ENCODE measurements around the gene KDM4B. TPM values are rescaled to one million over a fixed set of nuclear protein-coding genes. Genes with fewer than 3 reads are reported as not detected.
A peak's percentile ranks its signal among the peaks of the same experiment; 100 is the strongest.

The KDM4B gene
- total RNA-seq, 1 experiment from 2014 or later = 3.6 TPM

DNA sequence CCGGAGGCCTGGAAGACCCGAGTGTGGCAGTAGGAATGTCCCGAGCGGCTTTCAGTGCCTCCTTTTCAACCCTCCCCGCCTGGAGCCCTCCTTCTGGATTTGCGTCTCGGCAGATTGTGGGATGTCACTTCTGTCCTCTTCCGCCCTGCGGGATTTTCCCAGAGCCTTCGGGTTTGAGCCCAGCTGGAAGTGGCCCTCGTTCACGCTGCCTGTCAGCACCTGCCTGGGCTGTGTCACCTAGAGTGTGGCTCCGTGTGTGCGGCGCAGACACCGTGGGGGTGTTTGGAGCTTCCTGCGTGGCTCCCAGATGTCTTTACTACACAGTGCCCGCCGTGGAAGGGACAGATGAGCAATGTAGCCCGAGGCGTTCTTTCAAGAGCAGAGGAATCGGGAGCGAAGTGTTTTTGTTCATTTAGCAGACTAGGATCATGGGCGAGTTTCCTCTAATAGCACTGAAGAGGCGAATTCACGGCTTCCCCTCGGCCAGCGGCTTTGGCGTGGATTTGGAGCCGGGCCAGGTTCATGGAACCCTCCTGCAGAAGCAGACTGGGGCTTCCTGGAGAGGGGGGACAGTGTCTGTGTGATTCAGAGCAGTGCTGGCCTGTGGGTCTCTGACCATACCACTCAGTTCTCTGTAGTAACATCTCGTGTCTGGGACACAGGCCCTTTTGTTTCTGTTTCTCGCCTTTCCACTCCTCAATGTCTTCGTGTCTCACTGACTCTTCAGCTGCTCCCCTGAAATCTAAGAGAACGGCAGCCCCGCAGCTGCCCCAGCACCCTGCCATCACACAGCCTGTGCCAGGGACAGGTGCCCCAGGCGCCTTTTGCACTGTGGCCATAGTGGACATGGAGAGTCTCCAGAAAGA is 68.0 kb downstream of the KDM4B start:
- DNase-seq (ENCODE audit: low read depth, low spot score) = peak; percentile 45
- in situ Hi-C loops (cut with HindIII; ENCODE audit: low pct_unique_long_range_greater_than_20kb, low sequenced_read_pairs) = no loop called here

DNA sequence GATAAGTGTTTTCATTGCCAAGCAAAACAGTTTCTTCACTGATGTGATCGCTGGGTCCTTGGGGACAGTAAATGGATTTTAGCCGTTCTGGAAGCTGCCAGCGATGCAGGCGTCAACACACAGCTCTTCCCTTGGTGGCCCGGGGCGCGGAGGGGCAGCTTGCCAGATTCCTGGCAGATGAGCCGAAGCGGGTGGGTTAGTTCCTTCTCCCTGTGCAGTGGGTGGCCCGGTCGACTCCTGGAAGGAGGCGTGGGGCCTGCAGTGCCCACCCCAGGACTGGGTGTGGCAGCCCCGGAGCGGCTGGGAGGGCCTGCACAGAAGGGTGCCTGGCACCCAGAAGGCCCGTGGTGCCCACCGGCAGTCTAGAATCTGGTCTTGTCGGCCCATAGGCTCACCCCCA is 69.0 kb downstream of the KDM4B start:
- in situ Hi-C loops (cut with HindIII; ENCODE audit: low pct_unique_long_range_greater_than_20kb, low sequenced_read_pairs) = no loop called here
- DNase-seq (ENCODE audit: low read depth, low spot score) = no peak

DNA sequence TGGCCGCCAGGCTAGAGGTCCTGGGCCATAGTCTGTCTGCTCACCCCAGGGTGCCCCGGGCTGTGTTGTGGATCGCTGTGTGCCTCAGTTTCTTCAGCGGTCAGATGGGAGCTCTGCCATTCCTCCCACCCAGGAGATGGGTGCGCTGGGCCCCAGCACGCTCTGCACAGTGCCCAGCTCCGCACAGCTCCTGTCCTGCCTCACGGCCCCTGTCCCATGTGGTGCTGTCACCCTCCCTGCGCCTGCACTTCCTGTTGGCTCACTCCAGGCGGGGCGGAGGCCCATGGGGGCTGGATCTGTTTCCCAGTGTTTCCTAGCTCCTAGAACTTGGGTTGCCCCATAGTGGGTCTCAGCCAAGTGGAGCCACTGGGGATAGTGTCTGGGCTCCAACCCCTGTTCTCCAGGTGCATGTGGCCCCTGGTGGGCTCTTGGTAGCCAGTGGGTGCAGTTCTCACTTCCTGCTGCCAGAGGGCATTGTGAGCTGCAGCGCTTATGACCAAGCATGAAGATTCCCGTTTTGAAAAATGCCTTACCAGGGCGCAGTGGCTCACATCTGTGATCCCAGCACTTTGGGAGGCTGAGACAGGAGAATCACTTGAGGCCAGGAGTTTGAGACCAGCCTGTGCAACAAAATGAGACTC is 69.8 kb downstream of the KDM4B start:
- in situ Hi-C loops (cut with HindIII; ENCODE audit: low pct_unique_long_range_greater_than_20kb, low sequenced_read_pairs) = no loop called here
- DNase-seq (ENCODE audit: low read depth, low spot score) = peak; percentile 46

- in situ Hi-C loops (cut with HindIII; ENCODE audit: low pct_unique_long_range_greater_than_20kb, low sequenced_read_pairs) = no loop called here
- no peak for DNase-seq (ENCODE audit: low read depth, low spot score)
These were observed 71.0 kb downstream of the KDM4B start for GRCh38 chr19:5039642-5040543.

- no peak for DNase-seq (ENCODE audit: low read depth, low spot score)
- in situ Hi-C loops (cut with HindIII; ENCODE audit: low pct_unique_long_range_greater_than_20kb, low sequenced_read_pairs) = no loop called here
These were observed 71.7 kb downstream of the KDM4B start for GRCh38 chr19:5040544-5041167.

GRCh38 chr19:5041168-5041912 is 72.4 kb downstream of the KDM4B start:
- DNase-seq (ENCODE audit: low read depth, low spot score) = no peak
- in situ Hi-C loops (cut with HindIII; ENCODE audit: low pct_unique_long_range_greater_than_20kb, low sequenced_read_pairs) = no loop called here

GRCh38 chr19:5041913-5042187 is 72.9 kb downstream of the KDM4B start:
- DNase-seq (ENCODE audit: low read depth, low spot score) = no peak
- in situ Hi-C loops (cut with HindIII; ENCODE audit: low pct_unique_long_range_greater_than_20kb, low sequenced_read_pairs) = no loop called here

DNA sequence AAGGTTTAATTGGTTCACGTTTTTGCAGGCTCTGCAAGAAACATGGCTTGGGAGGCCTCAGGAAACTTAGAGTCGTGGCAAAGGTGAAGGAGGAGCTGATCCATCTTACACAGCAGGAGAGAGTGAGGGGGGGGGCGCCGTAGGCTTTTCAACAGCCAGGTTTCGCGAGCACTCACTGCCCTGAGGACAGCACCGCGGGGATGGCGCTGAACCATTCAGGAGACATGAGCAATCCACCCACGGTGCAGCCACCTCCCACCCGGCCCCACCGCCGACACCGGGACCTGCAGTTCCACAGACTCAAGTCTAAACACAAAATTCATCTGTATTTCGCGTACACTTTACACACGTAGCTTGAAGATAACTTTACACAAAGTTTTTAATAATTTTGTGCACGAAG is 73.6 kb downstream of the KDM4B start:
- DNase-seq (ENCODE audit: low read depth, low spot score) = no peak
- in situ Hi-C loops (cut with HindIII; ENCODE audit: low pct_unique_long_range_greater_than_20kb, low sequenced_read_pairs) = no loop called here

- in situ Hi-C loops (cut with HindIII; ENCODE audit: low pct_unique_long_range_greater_than_20kb, low sequenced_read_pairs) = no loop called here
- no peak for DNase-seq (ENCODE audit: low read depth, low spot score)
These were observed 76.1 kb downstream of the KDM4B start for GRCh38 chr19:5045029-5045428.

GRCh38 chr19:5045956-5046338 is 77.0 kb downstream of the KDM4B start:
- DNase-seq (ENCODE audit: low read depth, low spot score) = no peak
- in situ Hi-C loops (cut with HindIII; ENCODE audit: low pct_unique_long_range_greater_than_20kb, low sequenced_read_pairs) = no loop called here

- in situ Hi-C loops (cut with HindIII; ENCODE audit: low pct_unique_long_range_greater_than_20kb, low sequenced_read_pairs) = no loop called here
- DNase-seq (ENCODE audit: low read depth, low spot score) = no peak
These were observed 77.6 kb downstream of the KDM4B start for GRCh38 chr19:5046339-5047039.

DNA sequence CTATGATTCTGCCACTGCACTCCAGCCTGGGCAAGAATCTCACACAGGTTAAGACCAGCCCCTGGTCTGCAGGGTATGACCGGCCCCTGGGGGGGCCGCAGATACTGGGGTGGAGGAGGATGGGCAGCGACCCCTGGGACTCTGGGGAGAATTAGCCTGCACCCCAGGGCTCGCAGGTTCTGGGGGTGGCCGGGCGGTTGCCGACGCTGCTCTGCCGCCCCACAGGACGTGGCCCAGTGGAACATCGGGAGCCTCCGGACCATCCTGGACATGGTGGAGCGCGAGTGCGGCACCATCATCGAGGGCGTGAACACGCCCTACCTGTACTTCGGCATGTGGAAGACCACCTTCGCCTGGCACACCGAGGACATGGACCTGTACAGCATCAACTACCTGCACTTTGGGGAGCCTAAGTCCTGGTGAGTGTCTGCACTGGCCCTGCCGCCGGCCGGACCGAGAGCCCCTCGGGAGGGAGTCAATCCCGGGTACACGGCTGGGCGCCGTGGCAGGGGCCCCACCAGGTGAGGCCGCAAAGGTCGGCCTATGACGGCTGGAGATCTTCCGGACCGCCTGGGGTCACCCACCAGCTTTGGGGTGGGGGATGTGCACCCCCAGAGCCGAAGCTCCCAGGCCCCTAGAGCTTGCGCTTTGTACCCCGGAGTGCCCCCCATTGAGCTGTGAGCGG is 78.5 kb downstream of the KDM4B start:
- in situ Hi-C loops (cut with HindIII; ENCODE audit: low pct_unique_long_range_greater_than_20kb, low sequenced_read_pairs) = no loop called here
- DNase-seq (ENCODE audit: low read depth, low spot score) = no peak

- DNase-seq (ENCODE audit: low read depth, low spot score) = peak; percentile 61
- in situ Hi-C loops (cut with HindIII; ENCODE audit: low pct_unique_long_range_greater_than_20kb, low sequenced_read_pairs) = no loop called here
These were observed 79.3 kb downstream of the KDM4B start for GRCh38 chr19:5048091-5048726.

- in situ Hi-C loops (cut with HindIII; ENCODE audit: low pct_unique_long_range_greater_than_20kb, low sequenced_read_pairs) = no loop called here
- DNase-seq (ENCODE audit: low read depth, low spot score) = no peak
These were observed 80.0 kb downstream of the KDM4B start for GRCh38 chr19:5048727-5049553.

- DNase-seq (ENCODE audit: low read depth, low spot score) = no peak
- in situ Hi-C loops (cut with HindIII; ENCODE audit: low pct_unique_long_range_greater_than_20kb, low sequenced_read_pairs) = no loop called here
These were observed 80.6 kb downstream of the KDM4B start for GRCh38 chr19:5049561-5049960.

Data from SK-MEL-5 (cell line).